GM18511 (cell line): ENCODE measurements around the gene ATXN7L1.

Experiments
- ATAC-seq: cut with Tn5 transposase; IDR thresholded peaks from one replicate; pipeline ENCODE4 v1.9.1; 2021; ENCODE audit warnings: mild to moderate bottlenecking, moderate library complexity; ENCODE audit not compliant: unreplicated experiment

Gene ATXN7L1

GRCh38 chr7:105590793-105591192 is 285.6 kb downstream of the ATXN7L1 start:
- no peak for ATAC-seq

- ATAC-seq, result peak; percentile 89
Observed at GRCh38 chr7:105589356-105590077, 286.9 kb downstream of the ATXN7L1 start.

- ATAC-seq, result no peak
Observed at GRCh38 chr7:105587909-105588635, 288.3 kb downstream of the ATXN7L1 start.

- no peak for ATAC-seq
Observed at GRCh38 chr7:105585850-105586500, 290.4 kb downstream of the ATXN7L1 start.

- no peak for ATAC-seq
Observed at GRCh38 chr7:105584165-105584564, 292.2 kb downstream of the ATXN7L1 start.

- ATAC-seq, result no peak
Observed at GRCh38 chr7:105583061-105583460, 293.3 kb downstream of the ATXN7L1 start.

- ATAC-seq, result peak; percentile 85
Observed at GRCh38 chr7:105581066-105581811, 295.2 kb downstream of the ATXN7L1 start, which contains the start of gene EFCAB10. Gene EFCAB10 (minus strand): TSS chr7:105581493. CDS start chr7:105581463, 30 bp downstream.

- no peak for ATAC-seq
Observed at GRCh38 chr7:105580022-105580740, 296.2 kb downstream of the ATXN7L1 start.

- ATAC-seq, result no peak
Observed at GRCh38 chr7:105578496-105578895, 297.9 kb downstream of the ATXN7L1 start.

GRCh38 chr7:105577251-105577650 is 299.1 kb downstream of the ATXN7L1 start:
- ATAC-seq, result no peak

- no peak for ATAC-seq
Observed at GRCh38 chr7:105571891-105572290, 304.5 kb downstream of the ATXN7L1 start.

- no peak for ATAC-seq
Observed at GRCh38 chr7:105567821-105568220, 308.6 kb downstream of the ATXN7L1 start.

- ATAC-seq, result no peak
Observed at GRCh38 chr7:105567024-105567423, 309.4 kb downstream of the ATXN7L1 start.

- ATAC-seq, result no peak
Observed at GRCh38 chr7:105565190-105565589, 311.2 kb downstream of the ATXN7L1 start.

- ATAC-seq, result no peak
Observed at GRCh38 chr7:105559926-105560325, 316.5 kb downstream of the ATXN7L1 start.
